H9 (cell line): ENCODE measurements around the gene MAN1A1. TPM values are rescaled to one million over a fixed set of nuclear protein-coding genes. Genes with fewer than 3 reads are reported as not detected.

Experiments
- DNase-seq: peaks from one replicate; pipeline ENCODE4 v3.0.0-alpha.2; 2017
- H2AFZ ChIP-seq: one replicate; pipeline ENCODE4 v1.6.1; 2013; ENCODE audit warnings: mild to moderate bottlenecking, low read length, control low read depth, moderate library complexity
- H2AK5ac ChIP-seq: 2 replicates; pipeline ENCODE4 v1.6.1; 2013; ENCODE audit warnings: low read length, control low read depth, mixed read lengths; ENCODE audit not compliant: insufficient read length
- H2BK120ac ChIP-seq: one replicate; pipeline ENCODE4 v1.6.1; 2013; ENCODE audit warnings: low read depth, mild to moderate bottlenecking, low read length, control low read depth, inconsistent platforms; ENCODE audit not compliant: poor library complexity, severe bottlenecking
- H2BK12ac ChIP-seq: 2 replicates; pipeline ENCODE4 v1.6.1; 2013; ENCODE audit warnings: low read length, control low read depth, mixed read lengths, low read depth; ENCODE audit not compliant: insufficient read length
- H2BK15ac ChIP-seq: 2 replicates; pipeline ENCODE4 v1.6.1; 2013; ENCODE audit warnings: low read depth, low read length, control low read depth
- H2BK20ac ChIP-seq: one replicate; pipeline ENCODE4 v1.6.1; 2013; ENCODE audit warnings: low read depth, mild to moderate bottlenecking, low read length, control low read depth, inconsistent platforms; ENCODE audit not compliant: poor library complexity, severe bottlenecking
- H2BK5ac ChIP-seq: 2 replicates; pipeline ENCODE4 v1.6.1; 2013; ENCODE audit warnings: low read length, control low read depth, mixed read lengths; ENCODE audit not compliant: insufficient read length
- H3K14ac ChIP-seq: 2 replicates; pipeline ENCODE4 v1.6.1; 2013; ENCODE audit warnings: low read length, control low read depth; ENCODE audit not compliant: insufficient read depth
- H3K18ac ChIP-seq: 2 replicates; pipeline ENCODE4 v1.6.1; 2013; ENCODE audit warnings: low read depth, mild to moderate bottlenecking, mixed read lengths, low read length, control low read depth; ENCODE audit not compliant: insufficient read length
- H3K23ac ChIP-seq: 2 replicates; pipeline ENCODE4 v1.6.1; 2013; ENCODE audit warnings: low read length, control low read depth, mixed read lengths, low read depth; ENCODE audit not compliant: insufficient read length
- H3K23me2 ChIP-seq: 2 replicates; pipeline ENCODE4 v1.6.1; 2013; ENCODE audit warnings: low read depth, mild to moderate bottlenecking, mixed read lengths, low read length, control low read depth; ENCODE audit not compliant: insufficient read length, poor library complexity, severe bottlenecking
- H3K27ac ChIP-seq: 2 replicates; pipeline ENCODE4 v1.5.1; 2013; ENCODE audit warnings: low read length, control low read depth, mixed read lengths, low read depth; ENCODE audit not compliant: insufficient read length
- H3K27me3 ChIP-seq: 2 replicates; pipeline ENCODE4 v1.6.1; 2013; ENCODE audit warnings: low read length, control low read depth, inconsistent platforms; ENCODE audit not compliant: insufficient read depth
- H3K4ac ChIP-seq: 2 replicates; pipeline ENCODE4 v1.6.1; 2013; ENCODE audit warnings: low read depth, mild to moderate bottlenecking, control low read depth, inconsistent platforms, low read length, moderate library complexity
- H3K4me1 ChIP-seq: 2 replicates; pipeline ENCODE4 v1.6.1; 2013; ENCODE audit warnings: low read length, control low read depth, inconsistent platforms; ENCODE audit not compliant: insufficient read depth
- H3K4me2 ChIP-seq: 2 replicates; pipeline ENCODE4 v1.6.1; 2013; ENCODE audit warnings: low read length, control low read depth, mixed read lengths; ENCODE audit not compliant: insufficient read length, insufficient read depth
- H3K56ac ChIP-seq: 2 replicates; pipeline ENCODE4 v1.6.1; 2013; ENCODE audit warnings: low read depth, mild to moderate bottlenecking, mixed read lengths, low read length, control low read depth; ENCODE audit not compliant: insufficient read length
- H3K79me1 ChIP-seq: 2 replicates; pipeline ENCODE4 v1.6.1; 2013; ENCODE audit warnings: low read depth, mild to moderate bottlenecking, moderate library complexity, low read length, control low read depth, inconsistent platforms; ENCODE audit not compliant: insufficient read depth, poor library complexity, severe bottlenecking
- H3K79me2 ChIP-seq: 2 replicates; pipeline ENCODE4 v1.6.1; 2013; ENCODE audit warnings: low read length, control low read depth, inconsistent platforms; ENCODE audit not compliant: insufficient read depth
- H3K9ac ChIP-seq: 2 replicates; pipeline ENCODE4 v1.6.1; 2013; ENCODE audit warnings: low read length, control low read depth, mixed read lengths; ENCODE audit not compliant: insufficient read length; ENCODE audit errors: extremely low read depth
- H3K9me3 ChIP-seq: one replicate; pipeline ENCODE4 v1.6.1; 2013; ENCODE audit warnings: low read depth, low read length, inconsistent platforms; ENCODE audit not compliant: control insufficient read depth
- H3T11ph ChIP-seq: one replicate; pipeline ENCODE4 v1.6.1; 2013; ENCODE audit warnings: mild to moderate bottlenecking, low read length, control low read depth, inconsistent platforms
- H4K20me1 ChIP-seq: one replicate; pipeline ENCODE4 v1.6.1; 2013; ENCODE audit not compliant: control insufficient read depth, insufficient read length, insufficient read depth
- H4K5ac ChIP-seq: 2 replicates; pipeline ENCODE4 v1.6.1; 2013; ENCODE audit warnings: low read depth, mild to moderate bottlenecking, mixed read lengths, low read length, control low read depth; ENCODE audit not compliant: insufficient read length
- H4K8ac ChIP-seq: replicated peaks from 2 replicates; pipeline ENCODE4 v1.6.1; 2013; ENCODE audit warnings: low read length, control low read depth, mixed read lengths, low read depth; ENCODE audit not compliant: insufficient read length
- H4K91ac ChIP-seq: 2 replicates; pipeline ENCODE4 v1.6.1; 2013; ENCODE audit warnings: low read depth, mild to moderate bottlenecking, moderate library complexity, mixed read lengths, low read length, control low read depth; ENCODE audit not compliant: insufficient read length
- H3K27ac Mint-ChIP-seq, 3 experiments: 2 replicates in 2 of 3; 3 replicates in 1 of 3; pipeline ENCODE4 v1.8.0; 2020 to 2021; ENCODE audit warnings: mixed read lengths in 3 of 3, mild to moderate bottlenecking in 1 of 3, moderate library complexity in 1 of 3
- H3K27me3 Mint-ChIP-seq: 2 replicates; pipeline ENCODE4 v1.8.0; 2021; ENCODE audit warnings: low read depth, mild to moderate bottlenecking, moderate library complexity, mixed read lengths
- H3K36me3 Mint-ChIP-seq, 3 experiments: 2 replicates in 2 of 3; 3 replicates in 1 of 3; pipeline ENCODE4 v1.8.0; 2020 to 2021; ENCODE audit warnings: low read depth in 3 of 3, mixed read lengths in 3 of 3; ENCODE audit not compliant: insufficient read depth in 1 of 3
- H3K4me1 Mint-ChIP-seq, 2 experiments: 2 replicates each; pipeline ENCODE4 v1.8.0; 2020; ENCODE audit warnings: mixed read lengths in 2 of 2
- H3K4me3 Mint-ChIP-seq, 2 experiments: 2 replicates in 1 of 2; 3 replicates in 1 of 2; pipeline ENCODE4 v1.8.0; 2020 to 2021; ENCODE audit warnings: mild to moderate bottlenecking in 2 of 2, mixed read lengths in 2 of 2, moderate library complexity in 1 of 2
- H3K9me3 Mint-ChIP-seq, 2 experiments: 2 replicates in 1 of 2; 3 replicates in 1 of 2; pipeline ENCODE4 v1.8.0; 2020; ENCODE audit warnings: mild to moderate bottlenecking in 2 of 2, mixed read lengths in 2 of 2, moderate library complexity in 1 of 2
- WGBS: extraction: QIAGEN DNeasy Blood & Tissue Kit; methylation state at CpG from one replicate; pipeline ENCODE4 v1.1.7; 2013; ENCODE audit warnings: missing lambda C conversion rate, low lambda C conversion rate, mixed read lengths; ENCODE audit not compliant: insufficient read length; ENCODE audit errors: extremely low coverage; 5-methylcytosine and 5-hydroxymethylcytosine counted together
- total RNA-seq: library from RNA; stranded (reverse); gene quantifications from 2 replicates; pipeline ENCODE4 v1.2.1, GENCODE V29; 2021
- TF ChIP-seq, protein P1 (sequence below): fragments of 200-600 bp; sonication (generic); conservative IDR thresholded peaks from 3 replicates; pipeline ENCODE4 v1.8.0; 2021; ENCODE audit warnings: antibody characterized with exemption, mild to moderate bottlenecking

Gene MAN1A1
- total RNA-seq, 1 experiment from 2014 or later, result 1.6 TPM

DNA sequence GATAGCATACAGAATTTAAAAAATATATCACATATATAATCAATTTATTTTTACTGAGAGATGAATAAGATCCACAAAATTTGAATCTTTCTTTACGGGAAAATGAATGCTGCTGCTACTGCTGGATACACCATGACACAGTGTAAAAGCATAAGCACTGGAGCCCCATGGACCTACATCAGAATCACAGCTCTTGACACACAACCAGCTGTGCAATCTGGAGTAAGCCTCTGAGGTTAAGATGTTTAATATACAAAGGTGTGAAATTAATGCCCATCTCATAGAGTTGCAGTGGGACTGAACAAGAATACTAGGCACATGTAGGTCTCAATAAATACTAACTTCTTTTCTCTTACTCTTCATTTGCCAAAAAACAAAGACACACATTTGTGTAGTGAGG is 48.1 kb downstream of the MAN1A1 start:
- Mint-ChIP-seq H3K27me3 (no peaks in the 10 kb centered on the region), H3K36me3 (no peaks in the 10 kb centered on the region), H3K27ac (no peak overlapping the region), H3K4me1 (peaks cover 7% of the 10 kb centered on the region in 2 experiments), H3K4me3 (no peak overlapping the region), H3K9me3 (no peaks in the 10 kb centered on the region)
- no peak overlapping the region for H3K9ac ChIP-seq
- H4K91ac ChIP-seq, result no peak overlapping the region
- no peaks in the 10 kb centered on the region for H4K20me1 ChIP-seq
- peaks cover 2% of the 10 kb centered on the region; the same call in 1 of the 2 replicates for H3K4me1 ChIP-seq
- no peaks in the 10 kb centered on the region for H3K79me1 ChIP-seq
- H2BK5ac ChIP-seq, result no peak overlapping the region
- H3K27me3 ChIP-seq, result no peaks in the 10 kb centered on the region
- no peak overlapping the region for H2BK120ac ChIP-seq
- TF ChIP-seq, protein P1, sequence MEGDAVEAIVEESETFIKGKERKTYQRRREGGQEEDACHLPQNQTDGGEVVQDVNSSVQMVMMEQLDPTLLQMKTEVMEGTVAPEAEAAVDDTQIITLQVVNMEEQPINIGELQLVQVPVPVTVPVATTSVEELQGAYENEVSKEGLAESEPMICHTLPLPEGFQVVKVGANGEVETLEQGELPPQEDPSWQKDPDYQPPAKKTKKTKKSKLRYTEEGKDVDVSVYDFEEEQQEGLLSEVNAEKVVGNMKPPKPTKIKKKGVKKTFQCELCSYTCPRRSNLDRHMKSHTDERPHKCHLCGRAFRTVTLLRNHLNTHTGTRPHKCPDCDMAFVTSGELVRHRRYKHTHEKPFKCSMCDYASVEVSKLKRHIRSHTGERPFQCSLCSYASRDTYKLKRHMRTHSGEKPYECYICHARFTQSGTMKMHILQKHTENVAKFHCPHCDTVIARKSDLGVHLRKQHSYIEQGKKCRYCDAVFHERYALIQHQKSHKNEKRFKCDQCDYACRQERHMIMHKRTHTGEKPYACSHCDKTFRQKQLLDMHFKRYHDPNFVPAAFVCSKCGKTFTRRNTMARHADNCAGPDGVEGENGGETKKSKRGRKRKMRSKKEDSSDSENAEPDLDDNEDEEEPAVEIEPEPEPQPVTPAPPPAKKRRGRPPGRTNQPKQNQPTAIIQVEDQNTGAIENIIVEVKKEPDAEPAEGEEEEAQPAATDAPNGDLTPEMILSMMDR, result no peak
- H3K18ac ChIP-seq, result no peak overlapping the region
- H3K56ac ChIP-seq, result no peak overlapping the region
- H2AK5ac ChIP-seq, result no peak overlapping the region
- H3K14ac ChIP-seq, result no peak overlapping the region
- H3K23ac ChIP-seq, result no peak overlapping the region
- no peak overlapping the region for H3T11ph ChIP-seq
- no CpG with 5 or more reads among the region's 1 CpG for WGBS
- H4K8ac ChIP-seq, result no peak overlapping the region
- H2BK12ac ChIP-seq, result no peak overlapping the region
- H3K4me2 ChIP-seq, result no peak overlapping the region
- no peaks in the 10 kb centered on the region for H3K23me2 ChIP-seq
- no peak overlapping the region for H4K5ac ChIP-seq
- H3K79me2 ChIP-seq, result no peaks in the 10 kb centered on the region
- H2BK15ac ChIP-seq, result no peak overlapping the region
- H2AFZ ChIP-seq, result no peak overlapping the region
- H3K27ac ChIP-seq, result no peak overlapping the region
- no peak for DNase-seq
- no peak overlapping the region for H3K4ac ChIP-seq
- H2BK20ac ChIP-seq, result no peak overlapping the region
- H3K9me3 ChIP-seq, result no peaks in the 10 kb centered on the region
